ENCODE data around the gene MIDN. TPM values are rescaled to one million over a fixed set of nuclear protein-coding genes. Genes with fewer than 3 reads are reported as not detected.
"Not testable (repeated sequence)": the region's sequence is repeated elsewhere in the genome, so short reads cannot be mapped to it uniquely, and the experiment has no call there.

The MIDN gene
- total RNA-seq, 1 experiment from 2014 or later = 7.2 TPM

- Histone ChIP-seq H3K4me3 (no peak overlapping the region), H3K27me3 (replicated peaks) (no peaks in the 10 kb centered on the region), H3K9me3 (replicated peaks) (no peaks in the 10 kb centered on the region), H3K4me1 (replicated peaks) (no peaks in the 10 kb centered on the region), H3K36me3 (no peaks in the 10 kb centered on the region), H3K27ac (no peak overlapping the region)
- DNase-seq (ENCODE audit: low read depth in 1 of 2, low spot score in 2 of 2) = no peak
Observed at GRCh38 chr19:1302533-1303239, 54.3 kb downstream of the MIDN start.

GRCh38 chr19:1304197-1304924, 56.0 kb downstream of the MIDN start:
- Histone ChIP-seq H3K4me1 (replicated peaks) (no peaks in the 10 kb centered on the region), H3K27me3 (replicated peaks) (no peaks in the 10 kb centered on the region; the same call in 1 of the 2 replicates), H3K27ac (no peak overlapping the region), H3K4me3 (no peak overlapping the region), H3K36me3 (no peaks in the 10 kb centered on the region), H3K9me3 (replicated peaks) (no peaks in the 10 kb centered on the region)
- DNase-seq (ENCODE audit: low read depth in 1 of 2, low spot score in 2 of 2) = no peak

- H3K9me3 ChIP-seq (replicated peaks); H3K4me1 ChIP-seq (replicated peaks); H3K27me3 ChIP-seq (replicated peaks); H3K4me3 ChIP-seq; H3K36me3 ChIP-seq; DNase-seq (ENCODE audit: low read depth in 1 of 2, low spot score in 2 of 2); H3K27ac ChIP-seq: not testable (repeated sequence)
Observed at GRCh38 chr19:1305354-1305753, 57.0 kb downstream of the MIDN start.

- DNase-seq (ENCODE audit: low read depth in 1 of 2, low spot score in 2 of 2) = no peak
- Histone ChIP-seq H3K4me3 (no peak overlapping the region), H3K9me3 (replicated peaks) (no peaks in the 10 kb centered on the region), H3K36me3 (no peaks in the 10 kb centered on the region), H3K4me1 (replicated peaks) (no peaks in the 10 kb centered on the region), H3K27ac (no peak overlapping the region), H3K27me3 (replicated peaks) (peaks cover 10% of the 10 kb centered on the region; the same call in 1 of the 2 replicates)
Observed at GRCh38 chr19:1307320-1307719, 58.9 kb downstream of the MIDN start.

DNA sequence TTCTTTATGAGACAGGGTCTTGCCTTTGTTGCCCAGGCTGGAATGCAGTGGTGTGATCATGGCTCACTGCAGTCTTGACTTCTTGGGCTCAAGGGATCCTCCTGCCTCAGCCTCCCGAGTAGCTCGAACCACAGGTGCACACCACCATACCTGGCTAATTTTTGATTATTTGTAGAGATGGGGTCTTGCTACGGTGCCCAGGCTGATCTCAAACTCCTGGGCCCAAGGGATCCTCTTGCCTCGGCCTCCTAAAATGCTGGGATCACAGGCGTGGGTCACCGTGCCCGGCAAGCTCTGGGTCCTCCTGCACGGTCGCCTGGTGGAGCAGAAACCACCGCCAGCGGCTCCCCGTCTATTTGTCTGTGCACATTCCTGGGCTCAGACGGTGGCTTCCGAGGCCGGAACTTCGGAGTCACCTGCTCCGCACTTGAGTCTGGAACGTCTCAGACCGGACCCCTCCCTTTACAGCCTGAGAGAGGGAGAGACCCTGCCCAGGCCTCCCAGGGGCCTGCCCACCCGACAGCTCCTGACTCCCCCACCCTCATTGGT, 59.4 kb downstream of the MIDN start:
- Histone ChIP-seq H3K4me1 (replicated peaks) (no peaks in the 10 kb centered on the region), H3K4me3 (no peak overlapping the region), H3K27ac (no peak overlapping the region), H3K36me3 (no peaks in the 10 kb centered on the region), H3K27me3 (replicated peaks) (peaks cover 10% of the 10 kb centered on the region; the same call in 1 of the 2 replicates), H3K9me3 (replicated peaks) (no peaks in the 10 kb centered on the region)
- no peak for DNase-seq (ENCODE audit: low read depth in 1 of 2, low spot score in 2 of 2)

DNA sequence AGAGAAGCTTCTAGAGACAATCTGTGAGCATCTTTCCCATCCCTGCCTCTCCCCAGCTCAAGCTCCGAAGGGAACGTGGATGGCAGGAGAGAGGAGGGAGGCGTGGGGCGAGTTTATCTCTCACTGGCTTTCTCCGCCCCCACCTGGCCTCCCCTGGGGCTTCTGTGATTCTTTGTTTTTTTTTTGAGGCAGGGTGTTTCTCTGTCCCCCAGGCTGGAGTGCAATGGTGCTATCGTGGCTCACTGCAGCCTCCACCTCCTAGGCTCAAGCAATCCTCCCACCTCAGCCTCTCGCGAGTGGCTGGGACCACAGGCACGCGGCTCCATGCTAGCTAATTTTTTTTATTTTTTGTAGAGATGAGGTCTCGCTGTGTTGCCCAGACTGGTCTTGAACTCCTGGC, 60.3 kb downstream of the MIDN start:
- no peaks in the 10 kb centered on the region for H3K9me3 ChIP-seq (replicated peaks)
- H3K27me3 ChIP-seq (replicated peaks) = peaks cover 10% of the 10 kb centered on the region; the same call in 1 of the 2 replicates
- peaks cover 3% of the 10 kb centered on the region for H3K4me1 ChIP-seq (replicated peaks)
- H3K36me3 ChIP-seq = no peaks in the 10 kb centered on the region
- H3K27ac ChIP-seq = no peak overlapping the region
- H3K4me3 ChIP-seq = no peak overlapping the region
- no peak for DNase-seq (ENCODE audit: low read depth in 1 of 2, low spot score in 2 of 2)

Other genes with a start within 250 kb of the MIDN start
- gene GRIN3B, start 248.2 kb upstream of the MIDN start, total RNA-seq (2014; rRNA removed; shearing (Covaris generic)) = not detected in 2 replicates
- 122 and 131 TPM in 2 replicates for gene TMEM259, start 227.5 kb upstream of the MIDN start, total RNA-seq (2014; rRNA removed; shearing (Covaris generic))
- not detected in 2 replicates for gene RNU6-2, start 227.1 kb upstream of the MIDN start, total RNA-seq (2014; rRNA removed; shearing (Covaris generic))
- 403 and 441 TPM in 2 replicates for gene CNN2, start 222.0 kb upstream of the MIDN start, total RNA-seq (2014; rRNA removed; shearing (Covaris generic))
- 0.82 and 3.9 TPM in 2 replicates for gene ABCA7, start 208.5 kb upstream of the MIDN start, total RNA-seq (2014; rRNA removed; shearing (Covaris generic))
- 0.03 TPM in 1 of 2 replicates, not detected in the other for gene ARHGAP45, start 181.4 kb upstream of the MIDN start, total RNA-seq (2014; rRNA removed; shearing (Covaris generic))
- 143 and 173 TPM in 2 replicates for gene POLR2E, start 153.2 kb upstream of the MIDN start, total RNA-seq (2014; rRNA removed; shearing (Covaris generic))
- gene GPX4, start 144.6 kb upstream of the MIDN start, total RNA-seq (2014; rRNA removed; shearing (Covaris generic)) = 387 and 449 TPM in 2 replicates
- 24.8 and 26.2 TPM in 2 replicates for gene SBNO2, start 74.3 kb upstream of the MIDN start, total RNA-seq (2014; rRNA removed; shearing (Covaris generic))
- 61.6 and 70.1 TPM in 2 replicates for gene STK11, start 42.8 kb upstream of the MIDN start, total RNA-seq (2014; rRNA removed; shearing (Covaris generic))
- gene CBARP, start 10.6 kb upstream of the MIDN start, total RNA-seq (2014; rRNA removed; shearing (Covaris generic)) = 0.50 and 1.6 TPM in 2 replicates
- 42.4 and 68.8 TPM in 2 replicates for gene ATP5F1D, start 6.8 kb upstream of the MIDN start, total RNA-seq (2014; rRNA removed; shearing (Covaris generic))
- gene CIRBP, start 20.7 kb downstream of the MIDN start, total RNA-seq (2014; rRNA removed; shearing (Covaris generic)) = 314 and 318 TPM in 2 replicates
- gene FAM174C, start 26.9 kb downstream of the MIDN start, total RNA-seq (2014; rRNA removed; shearing (Covaris generic)) = 32.2 and 40.6 TPM in 2 replicates
- not detected in 2 replicates for gene EFNA2, start 37.3 kb downstream of the MIDN start, total RNA-seq (2014; rRNA removed; shearing (Covaris generic))
- gene NDUFS7, start 135.3 kb downstream of the MIDN start, total RNA-seq (2014; rRNA removed; shearing (Covaris generic)) = 83.4 and 112 TPM in 2 replicates
- gene GAMT, start 153.0 kb downstream of the MIDN start, total RNA-seq (2014; rRNA removed; shearing (Covaris generic)) = 28.6 and 35.8 TPM in 2 replicates
- gene DAZAP1, start 159.0 kb downstream of the MIDN start, total RNA-seq (2014; rRNA removed; shearing (Covaris generic)) = 92.9 and 131 TPM in 2 replicates
- gene RPS15, start 189.8 kb downstream of the MIDN start, total RNA-seq (2014; rRNA removed; shearing (Covaris generic)) = 1,442 and 2,183 TPM in 2 replicates
- gene APC2, start 201.5 kb downstream of the MIDN start, total RNA-seq (2014; rRNA removed; shearing (Covaris generic)) = 0.25 TPM in 1 of 2 replicates, not detected in the other
- 29.3 and 34.2 TPM in 2 replicates for gene C19orf25, start 230.6 kb downstream of the MIDN start, total RNA-seq (2014; rRNA removed; shearing (Covaris generic))
- gene PCSK4, start 241.8 kb downstream of the MIDN start, total RNA-seq (2014; rRNA removed; shearing (Covaris generic)) = 0.34 TPM in 1 of 2 replicates, not detected in the other
- 0.92 TPM in 1 of 2 replicates, not detected in the other for gene REEP6, start 242.6 kb downstream of the MIDN start, total RNA-seq (2014; rRNA removed; shearing (Covaris generic))

All from SJSA1 (cell line).